Measurements from ENCODE around the gene GRB10. TPM values are rescaled to one million over a fixed set of nuclear protein-coding genes. Genes with fewer than 3 reads are reported as not detected.

Gene GRB10
- polyA plus RNA-seq, 1 donor from 2014 or later = 78.4 TPM

DNA sequence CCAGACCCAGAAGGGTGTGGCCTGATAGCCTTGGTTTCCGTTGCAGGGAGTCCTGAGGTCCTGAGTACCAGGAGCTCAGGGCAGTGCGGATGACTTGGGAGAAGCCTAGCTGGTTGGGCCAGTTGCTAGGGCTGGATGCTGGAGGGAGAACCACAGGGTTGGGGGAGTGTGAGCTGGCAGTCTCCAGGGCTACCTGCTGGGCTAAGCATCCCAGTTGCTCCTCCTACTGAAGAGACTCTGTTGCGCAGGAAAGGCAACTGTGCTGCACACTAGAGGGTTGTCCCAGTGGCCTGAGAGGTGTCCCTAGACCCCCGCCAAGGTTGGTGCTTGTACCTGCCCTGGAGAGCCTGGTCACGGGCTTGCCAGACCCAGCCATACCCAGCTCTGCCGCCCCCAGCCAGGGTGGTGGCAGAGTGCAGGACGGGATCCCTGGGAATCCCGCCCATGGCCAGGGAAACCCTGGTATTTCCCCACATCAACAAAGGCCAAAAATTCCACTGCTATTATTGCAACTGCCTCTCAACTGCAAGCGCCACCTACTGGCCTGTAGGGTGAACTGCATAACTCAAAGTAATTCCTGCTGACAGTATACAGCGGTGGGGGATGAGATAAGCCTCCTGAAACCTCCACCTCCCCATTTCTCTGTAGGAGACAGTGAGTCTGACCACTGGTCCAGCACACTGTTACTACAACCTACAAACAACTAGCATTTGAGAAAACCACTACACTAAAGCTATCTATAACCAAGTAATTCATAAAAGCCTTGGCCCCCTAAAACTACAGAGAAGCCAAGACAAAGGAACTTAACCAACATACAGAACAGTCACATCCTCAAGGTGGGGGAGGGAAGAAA is 149.9 kb downstream of the GRB10 start:
- Histone ChIP-seq H3K79me2 (replicated peaks; ENCODE audit: insufficient read depth, low read length) (peaks cover 26% of the 10 kb centered on the region), H3K4me2 (ENCODE audit: low read length) (no peak overlapping the region), H4K20me1 (ENCODE audit: insufficient read depth) (no peaks in the 10 kb centered on the region), H2AFZ (ENCODE audit: low read depth, low read length) (no peak overlapping the region), H3K4me3 (ENCODE audit: low read length) (no peak overlapping the region), H3K9ac (ENCODE audit: low read length) (no peak overlapping the region), H3K27me3 (ENCODE audit: insufficient read depth, low read depth, low read length) (no peaks in the 10 kb centered on the region), H3F3A (ENCODE audit: insufficient read depth, low read length, poor library complexity, severe bottlenecking) (no peaks in the 10 kb centered on the region), H3K9me2 (ENCODE audit: insufficient read depth, low read length) (no peaks in the 10 kb centered on the region), H3K9me3 (ENCODE audit: low read length) (no peaks in the 10 kb centered on the region), H3K36me3 (ENCODE audit: insufficient read depth, low read length) (no peaks in the 10 kb centered on the region), H3K27ac (ENCODE audit: low read length) (no peak overlapping the region)
- TF ChIP-seq POLR2AphosphoS5 (IDR thresholded peaks at IDR 0.05) (no peak), SMC3 (conservative IDR thresholded peaks at IDR 0.05; ENCODE audit: poor library complexity) (no peak), TAF1 (IDR thresholded peaks at IDR 0.05; ENCODE audit: low read depth) (no peak), EZH2 (IDR thresholded peaks at IDR 0.05; ENCODE audit: borderline replicate concordance, insufficient read depth, low read length, poor library complexity, severe bottlenecking) (no peak), RAD21 (conservative IDR thresholded peaks at IDR 0.05) (no peak)
- TF ChIP-seq, protein P1, sequence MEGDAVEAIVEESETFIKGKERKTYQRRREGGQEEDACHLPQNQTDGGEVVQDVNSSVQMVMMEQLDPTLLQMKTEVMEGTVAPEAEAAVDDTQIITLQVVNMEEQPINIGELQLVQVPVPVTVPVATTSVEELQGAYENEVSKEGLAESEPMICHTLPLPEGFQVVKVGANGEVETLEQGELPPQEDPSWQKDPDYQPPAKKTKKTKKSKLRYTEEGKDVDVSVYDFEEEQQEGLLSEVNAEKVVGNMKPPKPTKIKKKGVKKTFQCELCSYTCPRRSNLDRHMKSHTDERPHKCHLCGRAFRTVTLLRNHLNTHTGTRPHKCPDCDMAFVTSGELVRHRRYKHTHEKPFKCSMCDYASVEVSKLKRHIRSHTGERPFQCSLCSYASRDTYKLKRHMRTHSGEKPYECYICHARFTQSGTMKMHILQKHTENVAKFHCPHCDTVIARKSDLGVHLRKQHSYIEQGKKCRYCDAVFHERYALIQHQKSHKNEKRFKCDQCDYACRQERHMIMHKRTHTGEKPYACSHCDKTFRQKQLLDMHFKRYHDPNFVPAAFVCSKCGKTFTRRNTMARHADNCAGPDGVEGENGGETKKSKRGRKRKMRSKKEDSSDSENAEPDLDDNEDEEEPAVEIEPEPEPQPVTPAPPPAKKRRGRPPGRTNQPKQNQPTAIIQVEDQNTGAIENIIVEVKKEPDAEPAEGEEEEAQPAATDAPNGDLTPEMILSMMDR (IDR thresholded peaks at IDR 0.05; ENCODE audit: poor library complexity, severe bottlenecking) = peak; percentile 49

DNA sequence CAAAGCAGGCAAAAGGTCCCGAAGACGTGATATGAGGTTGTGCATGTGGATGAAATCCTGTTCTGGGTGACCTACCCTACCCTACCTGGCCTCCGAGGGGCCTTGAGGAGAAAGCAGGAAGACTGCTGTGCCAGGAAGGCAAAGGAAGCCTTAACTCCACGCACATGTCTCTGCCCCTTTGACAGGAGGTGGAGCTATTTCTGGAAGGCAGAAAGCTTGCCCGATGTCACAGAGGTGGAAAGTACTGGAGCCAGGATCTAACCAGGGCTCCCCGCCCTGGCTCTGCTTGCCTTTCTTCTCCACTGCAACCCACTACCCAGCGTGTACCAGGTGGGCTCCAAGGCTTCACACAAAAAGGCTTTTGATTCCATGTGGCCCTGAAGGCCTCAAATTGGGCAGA is 151.1 kb downstream of the GRB10 start:
- Histone ChIP-seq H3K9me3 (ENCODE audit: low read length) (no peaks in the 10 kb centered on the region), H3K27me3 (ENCODE audit: insufficient read depth, low read depth, low read length) (no peaks in the 10 kb centered on the region), H3K4me3 (ENCODE audit: low read length) (no peak overlapping the region), H3K27ac (ENCODE audit: low read length) (no peak overlapping the region), H4K20me1 (ENCODE audit: insufficient read depth) (no peaks in the 10 kb centered on the region), H3F3A (ENCODE audit: insufficient read depth, low read length, poor library complexity, severe bottlenecking) (no peaks in the 10 kb centered on the region), H2AFZ (ENCODE audit: low read depth, low read length) (no peak overlapping the region), H3K9me2 (ENCODE audit: insufficient read depth, low read length) (no peaks in the 10 kb centered on the region), H3K79me2 (replicated peaks; ENCODE audit: insufficient read depth, low read length) (peaks cover 26% of the 10 kb centered on the region), H3K36me3 (ENCODE audit: insufficient read depth, low read length) (no peaks in the 10 kb centered on the region), H3K9ac (ENCODE audit: low read length) (no peak overlapping the region), H3K4me2 (ENCODE audit: low read length) (no peak overlapping the region)
- TF ChIP-seq EZH2 (IDR thresholded peaks at IDR 0.05; ENCODE audit: borderline replicate concordance, insufficient read depth, low read length, poor library complexity, severe bottlenecking) (no peak), SMC3 (conservative IDR thresholded peaks at IDR 0.05; ENCODE audit: poor library complexity) (no peak), POLR2AphosphoS5 (IDR thresholded peaks at IDR 0.05) (no peak), RAD21 (conservative IDR thresholded peaks at IDR 0.05) (no peak), TAF1 (IDR thresholded peaks at IDR 0.05; ENCODE audit: low read depth) (no peak), EP300 (conservative IDR thresholded peaks at IDR 0.05; ENCODE audit: poor library complexity, severe bottlenecking) (no peak), MXI1 (conservative IDR thresholded peaks at IDR 0.05; ENCODE audit: poor library complexity, severe bottlenecking) (no peak)
- TF ChIP-seq, protein P1 (IDR thresholded peaks at IDR 0.05; ENCODE audit: poor library complexity, severe bottlenecking) = no peak
- TF ChIP-seq, protein P2, sequence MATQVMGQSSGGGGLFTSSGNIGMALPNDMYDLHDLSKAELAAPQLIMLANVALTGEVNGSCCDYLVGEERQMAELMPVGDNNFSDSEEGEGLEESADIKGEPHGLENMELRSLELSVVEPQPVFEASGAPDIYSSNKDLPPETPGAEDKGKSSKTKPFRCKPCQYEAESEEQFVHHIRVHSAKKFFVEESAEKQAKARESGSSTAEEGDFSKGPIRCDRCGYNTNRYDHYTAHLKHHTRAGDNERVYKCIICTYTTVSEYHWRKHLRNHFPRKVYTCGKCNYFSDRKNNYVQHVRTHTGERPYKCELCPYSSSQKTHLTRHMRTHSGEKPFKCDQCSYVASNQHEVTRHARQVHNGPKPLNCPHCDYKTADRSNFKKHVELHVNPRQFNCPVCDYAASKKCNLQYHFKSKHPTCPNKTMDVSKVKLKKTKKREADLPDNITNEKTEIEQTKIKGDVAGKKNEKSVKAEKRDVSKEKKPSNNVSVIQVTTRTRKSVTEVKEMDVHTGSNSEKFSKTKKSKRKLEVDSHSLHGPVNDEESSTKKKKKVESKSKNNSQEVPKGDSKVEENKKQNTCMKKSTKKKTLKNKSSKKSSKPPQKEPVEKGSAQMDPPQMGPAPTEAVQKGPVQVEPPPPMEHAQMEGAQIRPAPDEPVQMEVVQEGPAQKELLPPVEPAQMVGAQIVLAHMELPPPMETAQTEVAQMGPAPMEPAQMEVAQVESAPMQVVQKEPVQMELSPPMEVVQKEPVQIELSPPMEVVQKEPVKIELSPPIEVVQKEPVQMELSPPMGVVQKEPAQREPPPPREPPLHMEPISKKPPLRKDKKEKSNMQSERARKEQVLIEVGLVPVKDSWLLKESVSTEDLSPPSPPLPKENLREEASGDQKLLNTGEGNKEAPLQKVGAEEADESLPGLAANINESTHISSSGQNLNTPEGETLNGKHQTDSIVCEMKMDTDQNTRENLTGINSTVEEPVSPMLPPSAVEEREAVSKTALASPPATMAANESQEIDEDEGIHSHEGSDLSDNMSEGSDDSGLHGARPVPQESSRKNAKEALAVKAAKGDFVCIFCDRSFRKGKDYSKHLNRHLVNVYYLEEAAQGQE (IDR thresholded peaks at IDR 0.05; ENCODE audit: borderline replicate concordance) = no peak
